ENCODE results near the gene SLC25A12.
"Not testable (repeated sequence)": the region's sequence is repeated elsewhere in the genome, so short reads cannot be mapped to it uniquely, and the experiment has no call there.

SLC25A12 gene

GRCh38 chr2:171771463-171771862, 122.6 kb downstream of the SLC25A12 start:
- Histone ChIP-seq H3K4me1 (ENCODE audit: control insufficient read depth, low read length) (no peaks in the 10 kb centered on the region), H3K9me3 (ENCODE audit: control insufficient read depth, insufficient read depth, low read length) (no peaks in the 10 kb centered on the region), H3K27ac (ENCODE audit: low read depth, low read length) (no peak overlapping the region), H4K20me1 (ENCODE audit: control insufficient read depth, insufficient read depth, low read depth, low read length) (no peaks in the 10 kb centered on the region), H3K9me2 (replicated peaks; ENCODE audit: control insufficient read depth, low read length) (no peaks in the 10 kb centered on the region), H3K36me3 (ENCODE audit: control insufficient read depth, low read length) (no peaks in the 10 kb centered on the region), H3F3A (ENCODE audit: control insufficient read depth, insufficient read depth) (peaks cover 3% of the 10 kb centered on the region; the same call in 1 of the 2 replicates), H3K4me2 (ENCODE audit: low read length) (no peak overlapping the region), H3K4me3 (ENCODE audit: low read length) (no peak overlapping the region), H3K79me2 (ENCODE audit: control insufficient read depth, low read length) (no peaks in the 10 kb centered on the region), H3K27me3 (ENCODE audit: control insufficient read depth, low read length) (no peaks in the 10 kb centered on the region)
- no peak for TF ChIP-seq CTCF (IDR thresholded peaks at IDR 0.05; ENCODE audit: low read depth, low read length, poor library complexity, severe bottlenecking)
- no peak for TF ChIP-seq EZH2phosphoT487 (IDR thresholded peaks at IDR 0.05; ENCODE audit: borderline replicate concordance, low read length)

DNA sequence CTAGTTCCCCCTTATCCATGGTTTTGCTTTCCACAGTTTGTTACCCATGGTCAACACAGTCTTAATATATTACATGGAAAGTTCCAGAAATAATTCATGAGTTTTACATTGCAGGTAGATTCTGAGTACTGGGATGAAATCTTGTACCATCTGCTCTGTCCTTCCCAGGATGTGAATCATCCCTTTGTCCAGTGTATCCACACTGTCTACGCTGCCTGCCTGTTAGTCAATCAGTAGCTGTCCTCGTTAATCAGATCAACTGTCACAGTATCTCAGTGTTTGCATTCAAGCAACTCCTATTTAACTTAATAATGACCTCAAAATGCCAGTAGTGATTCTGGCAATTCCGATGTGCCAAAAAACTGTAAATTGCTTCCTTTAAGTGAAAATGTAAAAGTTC, 130.4 kb downstream of the SLC25A12 start:
- no peaks in the 10 kb centered on the region for H3K9me3 ChIP-seq (ENCODE audit: control insufficient read depth, insufficient read depth, low read length)
- H3K4me3 ChIP-seq (ENCODE audit: low read length), result no peak overlapping the region
- H3K9me2 ChIP-seq (replicated peaks; ENCODE audit: control insufficient read depth, low read length), result no peaks in the 10 kb centered on the region
- no peaks in the 10 kb centered on the region for H3K36me3 ChIP-seq (ENCODE audit: control insufficient read depth, low read length)
- H3K27ac ChIP-seq (ENCODE audit: low read depth, low read length), result no peak overlapping the region
- H3K4me2 ChIP-seq (ENCODE audit: low read length), result no peak overlapping the region
- peaks cover 3% of the 10 kb centered on the region; the same call in 1 of the 2 replicates for H3F3A ChIP-seq (ENCODE audit: control insufficient read depth, insufficient read depth)
- no peaks in the 10 kb centered on the region for H3K27me3 ChIP-seq (ENCODE audit: control insufficient read depth, low read length)
- no peaks in the 10 kb centered on the region for H3K79me2 ChIP-seq (ENCODE audit: control insufficient read depth, low read length)
- no peaks in the 10 kb centered on the region for H4K20me1 ChIP-seq (ENCODE audit: control insufficient read depth, insufficient read depth, low read depth, low read length)
- TF ChIP-seq EZH2phosphoT487 (IDR thresholded peaks at IDR 0.05; ENCODE audit: borderline replicate concordance, low read length), result no peak
- TF ChIP-seq CTCF (IDR thresholded peaks at IDR 0.05; ENCODE audit: low read depth, low read length, poor library complexity, severe bottlenecking), result no peak
- no peaks in the 10 kb centered on the region for H3K4me1 ChIP-seq (ENCODE audit: control insufficient read depth, low read length)

GRCh38 chr2:171762879-171763573, 131.0 kb downstream of the SLC25A12 start:
- no peaks in the 10 kb centered on the region for H3K9me3 ChIP-seq (ENCODE audit: control insufficient read depth, insufficient read depth, low read length)
- TF ChIP-seq EZH2phosphoT487 (IDR thresholded peaks at IDR 0.05; ENCODE audit: borderline replicate concordance, low read length), result no peak
- TF ChIP-seq CTCF (IDR thresholded peaks at IDR 0.05; ENCODE audit: low read depth, low read length, poor library complexity, severe bottlenecking), result no peak
- H3K4me1 ChIP-seq (ENCODE audit: control insufficient read depth, low read length), result no peaks in the 10 kb centered on the region
- H3K27ac ChIP-seq (ENCODE audit: low read depth, low read length), result no peak overlapping the region
- no peaks in the 10 kb centered on the region for H3K27me3 ChIP-seq (ENCODE audit: control insufficient read depth, low read length)
- H3K4me3 ChIP-seq (ENCODE audit: low read length), result no peak overlapping the region
- H3K79me2 ChIP-seq (ENCODE audit: control insufficient read depth, low read length), result no peaks in the 10 kb centered on the region
- no peaks in the 10 kb centered on the region for H3K36me3 ChIP-seq (ENCODE audit: control insufficient read depth, low read length)
- H4K20me1 ChIP-seq (ENCODE audit: control insufficient read depth, insufficient read depth, low read depth, low read length), result no peaks in the 10 kb centered on the region
- H3F3A ChIP-seq (ENCODE audit: control insufficient read depth, insufficient read depth), result peaks cover 3% of the 10 kb centered on the region; the same call in 1 of the 2 replicates
- H3K9me2 ChIP-seq (replicated peaks; ENCODE audit: control insufficient read depth, low read length), result no peaks in the 10 kb centered on the region
- no peak overlapping the region for H3K4me2 ChIP-seq (ENCODE audit: low read length)

- H4K20me1 ChIP-seq (ENCODE audit: control insufficient read depth, insufficient read depth, low read depth, low read length); H3K9me3 ChIP-seq (ENCODE audit: control insufficient read depth, insufficient read depth, low read length); H3K27ac ChIP-seq (ENCODE audit: low read depth, low read length); H3K36me3 ChIP-seq (ENCODE audit: control insufficient read depth, low read length); H3F3A ChIP-seq (ENCODE audit: control insufficient read depth, insufficient read depth); H3K9me2 ChIP-seq (replicated peaks; ENCODE audit: control insufficient read depth, low read length); H3K79me2 ChIP-seq (ENCODE audit: control insufficient read depth, low read length); H3K4me1 ChIP-seq (ENCODE audit: control insufficient read depth, low read length); H3K27me3 ChIP-seq (ENCODE audit: control insufficient read depth, low read length); H3K4me3 ChIP-seq (ENCODE audit: low read length); H3K4me2 ChIP-seq (ENCODE audit: low read length): not testable (repeated sequence)
Observed at GRCh38 chr2:171761176-171761575, 132.9 kb downstream of the SLC25A12 start.

DNA sequence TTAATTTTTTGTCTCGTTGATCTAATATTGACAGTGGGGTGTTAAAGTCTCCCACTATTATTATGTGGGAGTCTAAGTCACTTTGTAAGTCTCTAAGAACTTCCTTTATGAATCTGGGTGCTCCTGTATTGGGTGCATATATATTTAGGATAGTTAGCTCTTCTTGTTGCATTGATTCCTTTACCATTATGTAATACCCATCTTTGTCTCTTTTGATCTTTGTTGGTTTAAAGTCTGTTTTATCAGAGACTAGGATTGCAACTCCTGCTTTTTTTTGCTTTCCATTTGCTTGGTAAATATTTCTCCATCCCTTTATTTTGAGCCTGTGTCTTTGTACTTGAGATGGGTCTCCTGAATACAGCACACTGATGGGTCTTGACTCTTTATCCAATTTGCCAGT, 135.3 kb downstream of the SLC25A12 start:
- not testable (repeated sequence) for H3K4me1 ChIP-seq (ENCODE audit: control insufficient read depth, low read length); H3K4me3 ChIP-seq (ENCODE audit: low read length); H3K79me2 ChIP-seq (ENCODE audit: control insufficient read depth, low read length); H3F3A ChIP-seq (ENCODE audit: control insufficient read depth, insufficient read depth); H3K36me3 ChIP-seq (ENCODE audit: control insufficient read depth, low read length); H4K20me1 ChIP-seq (ENCODE audit: control insufficient read depth, insufficient read depth, low read depth, low read length); H3K9me3 ChIP-seq (ENCODE audit: control insufficient read depth, insufficient read depth, low read length); H3K27ac ChIP-seq (ENCODE audit: low read depth, low read length); H3K9me2 ChIP-seq (replicated peaks; ENCODE audit: control insufficient read depth, low read length); H3K4me2 ChIP-seq (ENCODE audit: low read length); H3K27me3 ChIP-seq (ENCODE audit: control insufficient read depth, low read length)
